Measurements from ENCODE around the gene ARPIN. TPM values are rescaled to one million over a fixed set of nuclear protein-coding genes. Genes with fewer than 3 reads are reported as not detected.

Gene ARPIN
- total and polyA plus RNA-seq, 9 of the 15 experiments (the other 6 are each of a cell fraction or from before 2014, with no cell fraction given): not detected

DNA sequence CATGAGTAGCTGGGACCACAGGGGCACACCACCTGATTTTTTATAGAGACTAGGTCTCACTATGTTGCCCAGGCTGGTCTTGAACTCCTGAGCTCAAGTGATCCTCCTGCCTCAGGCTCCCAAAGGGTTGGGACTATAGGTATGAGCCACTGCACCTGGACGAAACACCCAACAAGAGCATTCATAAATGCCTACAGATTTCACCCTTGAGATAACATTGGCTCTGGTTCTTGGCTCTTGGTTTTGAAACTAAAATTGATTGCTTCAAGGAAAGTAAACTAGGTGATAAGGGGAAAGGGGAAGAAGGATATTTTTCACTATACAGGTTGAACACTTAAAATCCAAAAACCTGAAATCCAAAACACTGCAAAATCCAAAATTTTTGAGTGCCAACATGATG, 29.2 kb downstream of the ARPIN start (continued):
- TF ChIP-seq MCM7 (IDR thresholded peaks at IDR 0.05) (no peak), ZNF224 (CRISPR knock-in tag; IDR thresholded peaks at IDR 0.05) (no peak), SAFB2 (IDR thresholded peaks at IDR 0.05; ENCODE audit: borderline replicate concordance, low read depth, low read length, severe bottlenecking) (no peak), TAF9B (IDR thresholded peaks at IDR 0.05; ENCODE audit: partially characterized antibody) (no peak), EP300 (IDR thresholded peaks at IDR 0.05; ENCODE audit: low read length) (no peak), U2AF2 (optimal IDR thresholded peaks at IDR 0.05; ENCODE audit: low read depth, low read length) (no peak)
- TF ChIP-seq, protein P1, sequence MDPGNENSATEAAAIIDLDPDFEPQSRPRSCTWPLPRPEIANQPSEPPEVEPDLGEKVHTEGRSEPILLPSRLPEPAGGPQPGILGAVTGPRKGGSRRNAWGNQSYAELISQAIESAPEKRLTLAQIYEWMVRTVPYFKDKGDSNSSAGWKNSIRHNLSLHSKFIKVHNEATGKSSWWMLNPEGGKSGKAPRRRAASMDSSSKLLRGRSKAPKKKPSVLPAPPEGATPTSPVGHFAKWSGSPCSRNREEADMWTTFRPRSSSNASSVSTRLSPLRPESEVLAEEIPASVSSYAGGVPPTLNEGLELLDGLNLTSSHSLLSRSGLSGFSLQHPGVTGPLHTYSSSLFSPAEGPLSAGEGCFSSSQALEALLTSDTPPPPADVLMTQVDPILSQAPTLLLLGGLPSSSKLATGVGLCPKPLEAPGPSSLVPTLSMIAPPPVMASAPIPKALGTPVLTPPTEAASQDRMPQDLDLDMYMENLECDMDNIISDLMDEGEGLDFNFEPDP (CRISPR knock-in tag; IDR thresholded peaks at IDR 0.05): no peak

DNA sequence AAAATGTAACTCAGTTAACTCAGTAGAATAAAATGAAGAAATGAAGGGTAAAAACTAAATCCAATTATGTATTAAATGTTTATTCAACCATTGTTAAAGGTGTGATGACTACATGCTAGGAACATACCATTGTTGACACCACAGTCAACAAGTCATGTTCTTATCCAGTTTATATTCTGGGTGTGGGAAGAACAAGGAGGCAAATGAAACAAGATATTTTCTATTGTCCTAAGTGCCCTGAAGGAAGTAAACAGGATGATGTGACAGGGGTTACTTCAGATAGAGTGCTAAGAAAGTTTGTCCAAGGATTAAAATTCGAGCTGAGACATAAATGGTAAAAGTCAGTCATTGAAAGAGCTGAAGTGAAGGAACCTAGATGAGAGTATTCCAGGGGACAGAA, 32.0 kb downstream of the ARPIN start:
- Histone ChIP-seq H2AFZ (ENCODE audit: low read depth, low read length) (no peak overlapping the region), H3K9me1 (ENCODE audit: control insufficient read depth, insufficient read depth, low read length) (no peaks in the 10 kb centered on the region), H4K20me1 (replicated peaks; ENCODE audit: control insufficient read depth, insufficient read depth, low read length) (no peaks in the 10 kb centered on the region), H3K4me2 (ENCODE audit: insufficient read depth, low read length) (no peak overlapping the region), H3K4me1 (replicated peaks in 1 of 2; ENCODE audit: control insufficient read depth in 2 of 2, insufficient read depth in 2 of 2, low read length in 2 of 2) (peaks cover 0 to 3% of the 10 kb centered on the region in 2 experiments; a peak in 1 of 5 replicates), H3K36me3 (ENCODE audit: control insufficient read depth, insufficient read depth, low read length) (peaks cover 47% of the 10 kb centered on the region; the same call in 2 of the 3 replicates), H3K27me3 (ENCODE audit: control insufficient read depth in 2 of 2, insufficient read depth in 2 of 2, low read length in 2 of 2) (no peaks in the 10 kb centered on the region), H3K79me2 (ENCODE audit: control insufficient read depth, insufficient read depth, low read length) (no peaks in the 10 kb centered on the region), H3K9ac (ENCODE audit: insufficient read depth in 1 of 2, low read depth in 2 of 2, low read length in 2 of 2) (no peak overlapping the region), H3K9me3 (replicated peaks; ENCODE audit: control insufficient read depth, insufficient read depth, low read depth, low read length) (no peaks in the 10 kb centered on the region), H3K4me3 (no peak overlapping the region), H3K27ac (ENCODE audit: extremely low read depth, low read depth, low read length) (no peak overlapping the region)
- ChIA-PET CTCF (ENCODE audit: low intra/inter-chr PET ratio) (no interaction called here), POLR2A (no interaction called here)
- ATAC-seq (no peak), DNase-seq (ENCODE audit: extremely low read depth in 1 of 4, low spot score in 3 of 4) (no peak), FAIRE-seq (no peak)
- in situ Hi-C loops (cut with MboI) (no loop called here), intact Hi-C loops (cut with micrococcal nuclease) (no loop called here)
- TF ChIP-seq ZNF431 (CRISPR knock-in tag; IDR thresholded peaks at IDR 0.05): no peak
- TF ChIP-seq ZNF253 (CRISPR knock-in tag; conservative IDR thresholded peaks at IDR 0.05): no peak
- TF ChIP-seq, protein P2, sequence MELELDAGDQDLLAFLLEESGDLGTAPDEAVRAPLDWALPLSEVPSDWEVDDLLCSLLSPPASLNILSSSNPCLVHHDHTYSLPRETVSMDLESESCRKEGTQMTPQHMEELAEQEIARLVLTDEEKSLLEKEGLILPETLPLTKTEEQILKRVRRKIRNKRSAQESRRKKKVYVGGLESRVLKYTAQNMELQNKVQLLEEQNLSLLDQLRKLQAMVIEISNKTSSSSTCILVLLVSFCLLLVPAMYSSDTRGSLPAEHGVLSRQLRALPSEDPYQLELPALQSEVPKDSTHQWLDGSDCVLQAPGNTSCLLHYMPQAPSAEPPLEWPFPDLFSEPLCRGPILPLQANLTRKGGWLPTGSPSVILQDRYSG (tag; conservative IDR thresholded peaks at IDR 0.05; ENCODE audit: low read depth): no peak
- TF ChIP-seq ZNF224 (CRISPR knock-in tag; IDR thresholded peaks at IDR 0.05): no peak
- no peak for TF ChIP-seq HNRNPLL (IDR thresholded peaks at IDR 0.05; ENCODE audit: low read depth, low read length, poor library complexity, severe bottlenecking)
- TF ChIP-seq SNRNP70 (optimal IDR thresholded peaks at IDR 0.05; ENCODE audit: low read depth, low read length): no peak
- no peak for TF ChIP-seq DPF2 (IDR thresholded peaks at IDR 0.05)
- TF ChIP-seq NR2F6 (CRISPR knock-in tag; IDR thresholded peaks at IDR 0.05): no peak
- WGBS (ENCODE audit: insufficient coverage, low coverage, missing lambda C conversion rate): 22% methylated on average over 1 of the region's 1 CpG
- no TSS peak for BruUV-seq (replicated peaks)
